PC-3 (cell line): Measurements from ENCODE around the gene BAIAP2. TPM values are rescaled to one million over a fixed set of nuclear protein-coding genes. Genes with fewer than 3 reads are reported as not detected.

Experiments
- ATAC-seq: fragments of 200-7000 bp; cut with Tn5 transposase; 2 replicates; pipeline ENCODE4 v1.9.1; 2020; ENCODE audit warnings: mild to moderate bottlenecking, moderate library complexity
- BruUV-seq: library from RNA; stranded (reverse); fragments of 400-500 nt; replicated peaks from 2 replicates; lab custom pipeline; 2021; lab: Mats Ljungman, UMichigan
- CTCF ChIA-PET: fragments of 300-600 bp; sonication (Branson Sonifier 250); formaldehyde crosslinking; loops from one replicate; lab custom pipeline; 2022; ENCODE audit warnings: antibody characterized with exemption; lab: Charles Lee
- POLR2A ChIA-PET: fragments of 300-600 bp; sonication (Branson Sonifier 250); formaldehyde crosslinking; loops from one replicate; lab custom pipeline; 2022; ENCODE audit warnings: antibody characterized with exemption; ENCODE audit not compliant: unreplicated experiment; lab: Charles Lee
- DNase-seq: peaks from one replicate; pipeline ENCODE4 v3.0.0-alpha.2; 2015
- H2AFZ ChIP-seq: fragments of 300-600 bp; sonication (generic); 2 replicates; pipeline ENCODE4 v1.6.0; 2016; ENCODE audit warnings: antibody characterized with exemption, low read length
- H3F3A ChIP-seq: fragments of 300-600 bp; sonication (generic); one replicate; pipeline ENCODE4 v1.6.0; 2017; ENCODE audit warnings: antibody characterized with exemption, low read length, control low read depth, mild to moderate bottlenecking; ENCODE audit not compliant: unreplicated experiment
- H3K27ac ChIP-seq: fragments of 300-600 bp; sonication (generic); 2 replicates; pipeline ENCODE4 v1.5.1; 2016; ENCODE audit warnings: mild to moderate bottlenecking, low read length
- H3K27me3 ChIP-seq: fragments of 300-600 bp; sonication (generic); 2 replicates; pipeline ENCODE4 v1.6.1; 2016; ENCODE audit warnings: low read length, mixed read lengths
- H3K36me3 ChIP-seq: fragments of 300-600 bp; sonication (generic); 2 replicates; pipeline ENCODE4 v1.6.1; 2016; ENCODE audit warnings: low read depth, mixed run types, low read length, mixed read lengths
- H3K4me1 ChIP-seq: fragments of 300-600 bp; sonication (generic); 2 replicates; pipeline ENCODE4 v1.5.1; 2016; ENCODE audit warnings: low read length; ENCODE audit not compliant: insufficient read depth
- H3K4me2 ChIP-seq: fragments of 300-600 bp; sonication (generic); 2 replicates; pipeline ENCODE4 v1.6.0; 2016; ENCODE audit warnings: low read length
- H3K4me3 ChIP-seq: fragments of 300-600 bp; sonication (generic); 2 replicates; pipeline ENCODE4 v1.5.1; 2016; ENCODE audit warnings: mild to moderate bottlenecking, low read length, mixed read lengths
- H3K79me2 ChIP-seq: fragments of 300-600 bp; sonication (generic); 2 replicates; pipeline ENCODE4 v1.6.1; 2017; ENCODE audit warnings: low read length, mixed read lengths
- H3K9ac ChIP-seq: fragments of 300-600 bp; sonication (generic); 2 replicates; pipeline ENCODE4 v1.6.0; 2016; ENCODE audit warnings: mild to moderate bottlenecking, low read length
- H3K9me2 ChIP-seq: fragments of 300-600 bp; sonication (generic); replicated peaks from 2 replicates; pipeline ENCODE4 v1.6.1; 2016; ENCODE audit warnings: mixed run types, low read length, mixed read lengths
- H3K9me3 ChIP-seq: fragments of 300-600 bp; sonication (generic); 2 replicates; pipeline ENCODE4 v1.6.1; 2016; ENCODE audit warnings: low read length, mixed read lengths
- H4K20me1 ChIP-seq: fragments of 300-600 bp; sonication (generic); 2 replicates; pipeline ENCODE4 v1.6.1; 2016; ENCODE audit warnings: low read length, mixed read lengths
- CTCF ChIP-seq: fragments of 300-600 bp; sonication (generic); conservative IDR thresholded peaks from 2 replicates; pipeline ENCODE4 v1.5.1; 2017; ENCODE audit warnings: antibody characterized with exemption, low read depth, mild to moderate bottlenecking, low read length
- EZH2 ChIP-seq: fragments of 300-600 bp; sonication (generic); IDR thresholded peaks from one replicate; pipeline ENCODE4 v1.6.1; 2017; ENCODE audit warnings: antibody characterized with exemption, mild to moderate bottlenecking, low read length; ENCODE audit not compliant: unreplicated experiment
- EZH2phosphoT487 ChIP-seq: fragments of 300-600 bp; sonication (generic); IDR thresholded peaks from 2 replicates; pipeline ENCODE4 v1.6.1; 2018; ENCODE audit warnings: mild to moderate bottlenecking, antibody characterized with exemption, low read length, borderline replicate concordance
- intact Hi-C: fragments of 100-400 bp; cut with micrococcal nuclease; formaldehyde crosslinking; loops from 2 replicates; pipeline ENCODE4 v1.9.0; 2023
- total RNA-seq: library from RNA; depleted of rRNA; stranded (reverse); fragments of >200 nt; gene quantifications from 2 replicates; pipeline ENCODE4 v1.2.3, GENCODE V29; 2014

BAIAP2 gene
- total RNA-seq, 1 experiment from 2014 or later, result 56.9 TPM

GRCh38 chr17:81039096-81039495 lies 4.1 kb downstream of the BAIAP2 start:
- no peak for ATAC-seq
- no TSS peak for BruUV-seq
- H3K4me3 ChIP-seq, result no peak overlapping the region
- H3K4me1 ChIP-seq, result peaks cover 56% of the 10 kb centered on the region
- no peaks in the 10 kb centered on the region for H3K27me3 ChIP-seq
- no peak overlapping the region for H3K9ac ChIP-seq
- TF ChIP-seq EZH2 (no peak), CTCF (no peak), EZH2phosphoT487 (no peak)
- no peaks in the 10 kb centered on the region for H3K9me2 ChIP-seq
- H2AFZ ChIP-seq, result no peak overlapping the region
- H3K79me2 ChIP-seq, result peaks cover 89% of the 10 kb centered on the region
- intact Hi-C loops, result no loop called here
- ChIA-PET CTCF (no interaction called here), POLR2A (no interaction called here)
- no peak overlapping the region for H3K27ac ChIP-seq
- H4K20me1 ChIP-seq, result peaks cover 57% of the 10 kb centered on the region
- DNase-seq, result no peak
- H3K9me3 ChIP-seq, result no peaks in the 10 kb centered on the region
- peak overlapping the region; percentile 71; the same call in 1 of the 2 replicates for H3K4me2 ChIP-seq
- H3F3A ChIP-seq, result no peaks in the 10 kb centered on the region
- peaks cover 3% of the 10 kb centered on the region; the same call in 1 of the 2 replicates for H3K36me3 ChIP-seq

- TF ChIP-seq EZH2 (no peak), EZH2phosphoT487 (no peak), CTCF (no peak)
- BruUV-seq, result no TSS peak
- intact Hi-C loops, result no loop called here
- Histone ChIP-seq H2AFZ (no peak overlapping the region), H3F3A (no peaks in the 10 kb centered on the region), H3K36me3 (peaks cover 3% of the 10 kb centered on the region; the same call in 1 of the 2 replicates), H4K20me1 (peaks cover 67% of the 10 kb centered on the region), H3K9ac (no peak overlapping the region), H3K27me3 (no peaks in the 10 kb centered on the region), H3K4me1 (peaks cover 67% of the 10 kb centered on the region), H3K9me2 (no peaks in the 10 kb centered on the region), H3K79me2 (peaks cover 97% of the 10 kb centered on the region), H3K4me2 (peak overlapping the region; percentile 71), H3K27ac (peak overlapping the region; percentile 32; the same call in 1 of the 2 replicates), H3K4me3 (peak overlapping the region; percentile 10; the same call in 1 of the 2 replicates), H3K9me3 (no peaks in the 10 kb centered on the region)
- ATAC-seq (peak; percentile 2; the same call in 1 of the 2 replicates), DNase-seq (peak; percentile 65)
- POLR2A ChIA-PET, result no interaction called here
- CTCF ChIA-PET, result no interaction called here
These were observed 5.2 kb downstream of the BAIAP2 start for GRCh38 chr17:81039854-81040758.
